GM12878 (cell line): Measurements from ENCODE around the gene ESPNL. TPM values are rescaled to one million over a fixed set of nuclear protein-coding genes. Genes with fewer than 3 reads are reported as not detected.

Experiments used
- ATAC-seq: fragments of 200-7000 bp; cut with Tn5 transposase; 3 replicates; pipeline ENCODE4 v1.9.1; 2020; ENCODE audit warnings: mild to moderate bottlenecking, moderate library complexity
- BruUV-seq: library from RNA; stranded (reverse); fragments of 400-500 nt; replicated peaks from 2 replicates; lab custom pipeline; 2021; lab: Mats Ljungman, UMichigan
- CTCF ChIA-PET: fragments of 300-600 bp; sonication (Branson Sonifier 250); formaldehyde crosslinking; extraction: SDS; loops from one replicate; lab custom pipeline; 2021; ENCODE audit warnings: inconsistent platforms; lab: Yijun Ruan, JAX
- POLR2A ChIA-PET: fragments of 350-600 bp; formaldehyde crosslinking; extraction: SDS; loops from one replicate; lab custom pipeline; 2021; ENCODE audit warnings: inconsistent platforms; lab: Charles Lee
- RAD21 ChIA-PET: fragments of 300-600 bp; sonication (Branson Sonifier 250); formaldehyde crosslinking; loops from one replicate; lab custom pipeline; 2023; ENCODE audit warnings: antibody characterized with exemption; ENCODE audit not compliant: unreplicated experiment; lab: Charles Lee
- SMC1A ChIA-PET: fragments of 300-600 bp; sonication (Branson Sonifier 250); formaldehyde crosslinking; loops from one replicate; lab custom pipeline; 2023; ENCODE audit not compliant: unreplicated experiment, uncharacterized antibody; lab: Charles Lee
- DNase-seq: peaks from one replicate; pipeline ENCODE4 v3.0.0-alpha.2; 2011; ENCODE audit warnings: low read depth, low spot score
- FAIRE-seq: peaks from 3 replicates; lab custom pipeline; 2011; peaks lifted over from hg19 to GRCh38; lab: Jason Lieb, UNC
- H2AFZ ChIP-seq: 2 replicates; pipeline ENCODE4 v1.6.0; 2011; ENCODE audit warnings: low read depth, low read length, control low read depth; ENCODE audit not compliant: control insufficient read depth
- H3K27ac ChIP-seq: 2 replicates; pipeline ENCODE4 v1.5.1; 2011; ENCODE audit warnings: control low read depth; ENCODE audit not compliant: control insufficient read depth, insufficient read depth
- H3K27me3 ChIP-seq, 2 experiments: replicated peaks in 1 of 2; 2 replicates each; pipeline versions ENCODE4 v1.6.0 to v1.6.1; 2011; ENCODE audit warnings: low read length in 1 of 2; ENCODE audit not compliant: control insufficient read depth in 2 of 2, insufficient read depth in 2 of 2
- H3K36me3 ChIP-seq, 2 experiments: 2 replicates each; pipeline ENCODE4 v1.5.1; 2011; ENCODE audit warnings: low read length in 1 of 2; ENCODE audit not compliant: control insufficient read depth in 2 of 2, insufficient read depth in 2 of 2
- H3K4me1 ChIP-seq: 2 replicates; pipeline ENCODE4 v1.6.1; 2011; ENCODE audit warnings: mild to moderate bottlenecking, low read length, moderate library complexity, mixed read lengths; ENCODE audit not compliant: control insufficient read depth, insufficient read depth
- H3K4me2 ChIP-seq: 2 replicates; pipeline ENCODE4 v1.6.0; 2011; ENCODE audit warnings: control low read depth; ENCODE audit not compliant: control insufficient read depth, insufficient read depth
- H3K4me3 ChIP-seq: fragments of 200-600 bp; sonication (generic); 2 replicates; pipeline ENCODE4 v1.5.1; 2016
- H3K79me2 ChIP-seq: 2 replicates; pipeline ENCODE4 v1.6.0; 2011; ENCODE audit warnings: low read length; ENCODE audit not compliant: control insufficient read depth, insufficient read depth
- H3K9ac ChIP-seq: 2 replicates; pipeline ENCODE4 v1.8.0; 2011; ENCODE audit warnings: low read length, control low read depth, mixed read lengths; ENCODE audit not compliant: control insufficient read depth, insufficient read depth
- H3K9me3 ChIP-seq: replicated peaks from 3 replicates; pipeline ENCODE4 v1.5.1; 2011; ENCODE audit warnings: mild to moderate bottlenecking, low read length; ENCODE audit not compliant: control insufficient read depth, insufficient read depth
- H4K20me1 ChIP-seq: 2 replicates; pipeline ENCODE4 v1.6.0; 2011; ENCODE audit not compliant: control insufficient read depth, insufficient read depth
- CHD4 ChIP-seq: fragments of 200-600 bp; sonication (generic); IDR thresholded peaks from 2 replicates; pipeline ENCODE4 v1.6.1; 2016; ENCODE audit warnings: mild to moderate bottlenecking
- CUX1 ChIP-seq: IDR thresholded peaks from 2 replicates; pipeline ENCODE4 v1.6.1; 2012; ENCODE audit warnings: improper control_type of control experiment, low read depth, low read length; ENCODE audit not compliant: insufficient replicate concordance
- NR2C1 ChIP-seq: fragments of 450-650 bp; IDR thresholded peaks from 2 replicates; pipeline ENCODE4 v1.6.1; 2017; ENCODE audit warnings: antibody characterized with exemption, mild to moderate bottlenecking, moderate library complexity
- NR2F1 ChIP-seq: fragments of 450-650 bp; conservative IDR thresholded peaks from 2 replicates; pipeline ENCODE4 v1.6.1; 2017; ENCODE audit warnings: mild to moderate bottlenecking
- WGBS: methylation state at CpG from one replicate; pipeline ENCODE4 v1.1.6; 2016; ENCODE audit warnings: low lambda C conversion rate; ENCODE audit not compliant: insufficient replicate concordance, insufficient coverage; ENCODE audit errors: missing lambda C conversion rate; 5-methylcytosine and 5-hydroxymethylcytosine counted together
- in situ Hi-C: fragments of 300-500 bp; cut with MboI; formaldehyde crosslinking; loops from 9 replicates; pipeline ENCODE4 v1.14.3; 2018; ENCODE audit warnings: mixed read lengths
- intact Hi-C: fragments of 100-400 bp; cut with micrococcal nuclease; formaldehyde crosslinking; loops from one replicate; pipeline ENCODE4 v1.14.2; 2022; ENCODE audit not compliant: unreplicated experiment
- polyA plus RNA-seq, 11 experiments: library from polyadenylated mRNA; depleted of rRNA in 4 of 11; unstranded in 6 of 11; stranded (reverse) in 5 of 11; fragments of >200 nt; fragmentation: Nextera tagmentation in 4 of 11; fragmentation: Illumina TruSeq in 1 of 11; extraction: Ambion mirVana in 4 of 11; extraction: Trizol in 1 of 11; gene quantifications; 1 replicate in 1 of 11; 2 replicates in 10 of 11; pipeline versions ENCODE4 v1.2.1 to v1.2.3, GENCODE V29; 2011 to 2016; ENCODE audit warnings: inconsistent platforms in 2 of 11, missing spikeins in 2 of 11, low read depth in 1 of 11
- total RNA-seq, 4 experiments: library from RNA; depleted of rRNA in 3 of 4; stranded (reverse); fragments of >200 nt in 3 of 4; fragmentation: Illumina TruSeq in 1 of 4; extraction: Trizol in 1 of 4; gene quantifications; 2 replicates each; pipeline versions ENCODE4 v1.2.1 to v1.2.3, GENCODE V29; 2013 to 2021

Gene ESPNL
- total and polyA plus RNA-seq, 10 of the 15 experiments (the other 5 are each of a cell fraction or from before 2014, with no cell fraction given): 0.05 to 0.94 (median 0.36) TPM; not detected in 3

DNA sequence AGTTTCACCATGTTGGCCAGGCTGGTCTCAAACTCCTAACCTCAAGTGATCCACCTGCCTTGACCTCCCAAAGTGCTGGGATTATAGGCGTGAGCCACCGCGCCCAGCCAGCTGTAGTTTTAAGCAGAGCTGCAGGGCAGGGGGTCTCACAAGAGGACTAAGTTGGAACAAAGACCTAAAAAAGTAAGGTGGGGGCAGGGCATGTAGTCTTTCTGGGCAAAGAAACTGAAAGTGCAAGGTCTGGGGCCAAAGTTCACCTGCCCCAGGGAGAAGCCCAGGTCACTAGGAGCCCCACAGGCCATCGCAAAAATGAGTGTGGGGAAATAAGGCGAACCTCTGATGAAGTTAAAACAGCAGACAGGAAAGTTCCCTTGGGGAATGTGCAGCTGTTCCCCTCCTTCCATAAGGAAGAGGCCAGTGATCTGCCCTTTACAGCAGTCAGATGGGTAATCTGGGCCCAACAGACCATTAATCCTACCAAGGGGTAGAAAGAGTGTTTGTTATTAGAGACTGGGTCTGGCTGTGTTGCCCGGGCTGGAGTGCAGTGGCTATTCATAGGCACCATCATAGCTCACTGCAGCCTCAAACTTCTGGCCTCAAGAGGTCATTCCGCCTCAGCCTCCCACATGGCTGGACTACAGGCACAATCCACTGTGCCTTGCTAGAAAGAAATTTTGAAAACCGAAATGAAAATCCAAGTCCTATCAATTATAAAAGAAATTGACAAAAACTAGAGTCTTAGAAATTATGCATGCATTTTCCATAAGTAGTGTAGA, 36.5 kb upstream of the ESPNL start:
- RAD21 ChIA-PET: interaction anchor here (0.6 to 1.6 kb wide), 4 partner anchors 10 to 88 kb away, joined by 3 to 6 read pairs (median 4); no protein-coding TSS in a partner anchor
- H3K36me3 ChIP-seq: peaks cover 6 to 22% of the 10 kb centered on the region in 2 experiments; a peak in 3 of 4 replicates
- FAIRE-seq (no peak), ATAC-seq (no peak), DNase-seq (no peak)
- H3K79me2 ChIP-seq: peaks cover 32% of the 10 kb centered on the region
- peak overlapping the region; percentile 7; the same call in 1 of the 2 replicates for H3K4me2 ChIP-seq
- H3K27ac ChIP-seq: no peak overlapping the region
- H3K4me1 ChIP-seq: peaks cover 5% of the 10 kb centered on the region
- POLR2A ChIA-PET: interaction anchor here (1.2 to 2.7 kb wide), 4 partner anchors 11 to 141 kb away, joined by 4 to 9 read pairs (median 6); no protein-coding TSS in a partner anchor
- no peak overlapping the region for H2AFZ ChIP-seq
- no peaks in the 10 kb centered on the region for H3K27me3 ChIP-seq
- H3K9ac ChIP-seq: no peak overlapping the region
- CTCF ChIA-PET: interaction anchor here (1.0 to 1.2 kb wide), 2 partner anchors 25 to 43 kb away, joined by 3 read pairs; no protein-coding TSS in a partner anchor
- WGBS: 91% methylated on average over 8 of the region's 8 CpGs
- SMC1A ChIA-PET: interaction anchor here (1.3 to 4.4 kb wide), 4 partner anchors 10 to 45 kb away, joined by 4 to 15 read pairs (median 5); no protein-coding TSS in a partner anchor
- H3K9me3 ChIP-seq: no peaks in the 10 kb centered on the region; the same call in 2 of the 3 replicates
- H4K20me1 ChIP-seq: no peaks in the 10 kb centered on the region
- in situ Hi-C loops (no loop called here), intact Hi-C loops (loop anchor here (5.0 to 10.0 kb wide), 3 partner anchors 44 to 369 kb away; partner anchors contain the start of gene UBE2F)
- no TSS peak for BruUV-seq
- TF ChIP-seq CHD4 (no peak), CUX1 (no peak), NR2C1 (peak; percentile 79), NR2F1 (peak; percentile 95)
- H3K4me3 ChIP-seq: 0 out of 2 replicates have a peak overlapping the region, but pooled peaks have one; percentile 96
